HG03432 (cell line): ENCODE measurements around the gene BMP6.

Experiments used
- ATAC-seq: cut with Tn5 transposase; IDR thresholded peaks from one replicate; pipeline ENCODE4 v1.9.1; 2021; ENCODE audit warnings: mild to moderate bottlenecking, moderate library complexity; ENCODE audit not compliant: unreplicated experiment

BMP6 gene

DNA sequence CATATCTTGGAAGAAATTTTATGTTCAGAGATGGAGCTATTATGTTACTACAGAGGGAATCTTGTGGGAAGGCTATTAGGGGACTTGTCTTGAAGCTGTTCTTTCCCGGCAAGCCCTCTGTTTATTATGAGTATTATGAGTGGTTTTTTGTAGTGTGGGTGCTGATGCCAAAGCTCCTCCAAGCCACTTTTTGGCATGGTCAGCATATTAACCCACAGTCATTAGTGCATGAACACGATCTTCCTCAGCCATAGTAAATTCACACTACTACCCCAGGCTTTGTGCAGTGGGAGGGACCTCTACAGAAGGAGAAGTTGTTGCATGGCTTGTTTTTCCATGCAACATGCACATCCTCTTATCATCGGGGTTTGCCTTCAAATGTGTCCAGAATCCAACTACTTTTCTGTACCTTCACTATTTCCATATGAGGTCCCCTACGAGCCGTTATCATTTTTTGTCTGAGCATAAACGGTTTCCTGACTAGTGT lies 6.5 kb upstream of the BMP6 start:
- no peak for ATAC-seq

DNA sequence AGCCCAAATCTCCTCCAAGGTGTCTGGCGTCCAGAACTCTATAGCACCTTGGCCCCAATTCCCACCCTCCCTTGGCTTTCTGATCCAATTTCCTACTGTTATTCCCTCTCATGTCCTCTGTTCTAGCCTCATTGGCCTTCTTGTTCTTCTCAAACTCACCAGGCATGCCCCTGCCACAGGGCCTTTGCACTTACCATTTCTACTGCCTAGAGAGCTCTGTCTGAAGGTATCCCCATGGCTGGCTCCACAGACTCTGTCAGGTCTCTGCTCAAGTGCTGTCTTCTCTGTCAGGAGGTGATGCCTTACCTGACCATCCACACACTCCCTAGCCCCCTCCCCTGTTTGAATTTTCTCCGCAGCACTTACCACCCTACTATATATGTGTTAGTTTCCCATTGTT lies 5.6 kb upstream of the BMP6 start:
- no peak for ATAC-seq

DNA sequence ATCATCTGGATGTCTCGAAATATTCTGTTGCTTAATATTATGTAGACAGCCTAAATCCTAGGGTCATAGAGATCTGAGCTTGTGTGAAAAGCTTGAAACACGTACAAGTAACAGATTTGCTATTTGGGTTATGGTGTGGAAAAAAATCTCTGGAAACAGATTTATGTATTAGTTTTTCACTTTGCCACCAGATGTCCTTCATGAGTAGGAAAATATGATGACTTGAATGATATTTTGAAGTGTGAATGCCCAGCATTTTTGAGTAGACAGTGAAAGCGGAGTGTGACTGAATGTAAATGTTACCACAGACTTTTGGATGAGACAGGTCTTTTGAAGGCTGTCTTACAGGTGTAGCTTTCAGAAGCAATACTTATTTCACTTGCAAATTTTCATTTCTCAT lies 4.2 kb upstream of the BMP6 start:
- ATAC-seq: no peak

DNA sequence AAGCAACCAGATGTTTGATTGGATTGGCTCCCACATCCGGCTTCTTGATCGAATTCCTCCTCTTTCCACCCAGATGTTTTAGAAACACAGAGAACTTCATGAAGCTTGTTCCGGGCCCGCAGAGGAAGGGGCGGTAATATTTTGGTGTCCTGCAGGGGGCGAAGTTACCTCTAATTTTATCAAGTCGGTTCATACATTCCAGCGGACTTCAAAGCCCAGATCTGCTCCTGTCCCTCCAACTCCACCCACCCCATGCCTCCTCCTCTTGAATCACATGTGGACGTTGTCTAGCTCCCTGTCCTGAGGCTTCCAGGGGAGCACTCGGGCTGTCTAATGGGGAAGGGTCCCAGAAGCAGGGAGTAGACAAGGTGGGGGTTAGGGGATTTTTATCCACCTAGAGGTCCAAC lies 2.9 kb upstream of the BMP6 start:
- ATAC-seq: no peak

DNA sequence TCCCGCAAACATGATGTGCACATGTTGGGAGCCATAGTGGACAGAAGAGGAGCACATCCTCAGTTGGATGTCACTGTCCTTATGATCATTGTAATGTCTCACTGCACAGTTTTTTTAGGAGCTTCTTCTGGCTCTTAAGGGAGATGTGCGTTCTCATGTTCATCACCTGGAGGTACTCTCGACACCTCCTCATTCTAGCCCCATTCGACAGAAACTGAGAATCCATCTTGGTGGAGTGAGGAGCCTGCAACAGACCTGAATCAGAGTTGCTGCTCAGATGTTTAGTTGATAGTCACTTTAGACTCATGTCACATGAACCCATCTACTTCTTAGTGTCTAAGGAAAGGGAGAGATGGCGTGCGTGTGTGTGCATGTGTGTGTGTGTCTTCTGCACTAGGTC lies 2.3 kb upstream of the BMP6 start:
- ATAC-seq: no peak

DNA sequence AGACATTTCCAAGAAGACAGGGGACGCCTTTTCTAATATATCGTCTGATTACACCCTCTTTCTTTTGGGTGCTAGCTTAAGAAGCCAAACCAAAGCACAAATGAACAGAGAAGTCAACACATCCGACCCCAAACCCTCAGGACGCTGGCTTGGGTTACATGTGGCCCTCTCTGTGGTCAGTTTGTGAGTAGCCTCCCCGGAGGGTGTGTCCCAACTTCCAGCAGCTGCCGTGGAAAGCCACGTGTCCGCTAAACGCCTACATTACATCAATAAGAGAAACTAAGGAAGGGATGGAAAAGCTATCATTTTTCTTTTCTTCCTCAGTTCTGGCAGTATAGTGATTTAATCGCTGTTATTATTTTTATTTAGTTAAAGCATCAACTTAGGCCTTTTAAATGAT lies 487 bp upstream of the BMP6 start:
- no peak for ATAC-seq

DNA sequence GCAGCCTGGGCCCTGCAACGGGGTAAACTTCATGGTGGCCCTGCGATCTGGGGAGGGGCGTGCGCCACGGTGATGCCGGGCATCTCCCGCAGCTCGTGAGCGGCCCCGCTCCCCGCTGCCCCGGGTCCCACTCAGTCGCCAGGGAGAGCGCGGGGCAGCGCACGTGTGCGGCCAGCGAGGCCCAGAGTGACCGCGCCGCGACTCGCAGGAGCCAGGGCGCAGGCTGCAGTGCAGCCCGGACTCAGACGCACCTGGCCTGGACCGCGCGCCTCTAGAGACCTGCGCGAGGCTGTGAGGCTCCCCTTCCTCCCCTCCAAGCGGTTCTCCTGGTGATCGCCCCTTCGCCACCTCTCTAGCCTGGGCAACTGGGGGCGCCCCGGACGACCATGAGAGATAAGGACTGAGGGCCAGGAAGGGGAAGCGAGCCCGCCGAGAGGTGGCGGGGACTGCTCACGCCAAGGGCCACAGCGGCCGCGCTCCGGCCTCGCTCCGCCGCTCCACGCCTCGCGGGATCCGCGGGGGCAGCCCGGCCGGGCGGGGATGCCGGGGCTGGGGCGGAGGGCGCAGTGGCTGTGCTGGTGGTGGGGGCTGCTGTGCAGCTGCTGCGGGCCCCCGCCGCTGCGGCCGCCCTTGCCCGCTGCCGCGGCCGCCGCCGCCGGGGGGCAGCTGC lies 652 bp downstream of the BMP6 start:
- ATAC-seq: peak; percentile 27

DNA sequence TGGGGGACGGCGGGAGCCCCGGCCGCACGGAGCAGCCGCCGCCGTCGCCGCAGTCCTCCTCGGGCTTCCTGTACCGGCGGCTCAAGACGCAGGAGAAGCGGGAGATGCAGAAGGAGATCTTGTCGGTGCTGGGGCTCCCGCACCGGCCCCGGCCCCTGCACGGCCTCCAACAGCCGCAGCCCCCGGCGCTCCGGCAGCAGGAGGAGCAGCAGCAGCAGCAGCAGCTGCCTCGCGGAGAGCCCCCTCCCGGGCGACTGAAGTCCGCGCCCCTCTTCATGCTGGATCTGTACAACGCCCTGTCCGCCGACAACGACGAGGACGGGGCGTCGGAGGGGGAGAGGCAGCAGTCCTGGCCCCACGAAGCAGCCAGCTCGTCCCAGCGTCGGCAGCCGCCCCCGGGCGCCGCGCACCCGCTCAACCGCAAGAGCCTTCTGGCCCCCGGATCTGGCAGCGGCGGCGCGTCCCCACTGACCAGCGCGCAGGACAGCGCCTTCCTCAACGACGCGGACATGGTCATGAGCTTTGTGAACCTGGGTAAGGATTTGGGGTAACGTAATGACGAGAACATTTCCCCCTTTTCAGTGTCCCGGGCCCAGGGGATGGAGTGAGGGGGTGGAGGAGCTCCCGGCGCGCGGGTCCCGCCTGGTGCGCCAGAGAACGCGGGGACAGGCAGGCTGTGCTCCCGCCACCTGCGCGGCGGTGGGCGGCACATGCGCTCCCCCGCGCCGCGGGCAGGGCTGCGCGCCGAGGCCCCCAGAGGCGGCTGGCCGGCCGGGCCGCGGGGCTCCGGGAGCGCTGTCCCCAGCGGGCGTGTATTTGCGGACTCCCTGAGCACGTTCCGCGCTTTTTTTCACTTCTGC lies 1.4 kb downstream of the BMP6 start:
- no peak for ATAC-seq

DNA sequence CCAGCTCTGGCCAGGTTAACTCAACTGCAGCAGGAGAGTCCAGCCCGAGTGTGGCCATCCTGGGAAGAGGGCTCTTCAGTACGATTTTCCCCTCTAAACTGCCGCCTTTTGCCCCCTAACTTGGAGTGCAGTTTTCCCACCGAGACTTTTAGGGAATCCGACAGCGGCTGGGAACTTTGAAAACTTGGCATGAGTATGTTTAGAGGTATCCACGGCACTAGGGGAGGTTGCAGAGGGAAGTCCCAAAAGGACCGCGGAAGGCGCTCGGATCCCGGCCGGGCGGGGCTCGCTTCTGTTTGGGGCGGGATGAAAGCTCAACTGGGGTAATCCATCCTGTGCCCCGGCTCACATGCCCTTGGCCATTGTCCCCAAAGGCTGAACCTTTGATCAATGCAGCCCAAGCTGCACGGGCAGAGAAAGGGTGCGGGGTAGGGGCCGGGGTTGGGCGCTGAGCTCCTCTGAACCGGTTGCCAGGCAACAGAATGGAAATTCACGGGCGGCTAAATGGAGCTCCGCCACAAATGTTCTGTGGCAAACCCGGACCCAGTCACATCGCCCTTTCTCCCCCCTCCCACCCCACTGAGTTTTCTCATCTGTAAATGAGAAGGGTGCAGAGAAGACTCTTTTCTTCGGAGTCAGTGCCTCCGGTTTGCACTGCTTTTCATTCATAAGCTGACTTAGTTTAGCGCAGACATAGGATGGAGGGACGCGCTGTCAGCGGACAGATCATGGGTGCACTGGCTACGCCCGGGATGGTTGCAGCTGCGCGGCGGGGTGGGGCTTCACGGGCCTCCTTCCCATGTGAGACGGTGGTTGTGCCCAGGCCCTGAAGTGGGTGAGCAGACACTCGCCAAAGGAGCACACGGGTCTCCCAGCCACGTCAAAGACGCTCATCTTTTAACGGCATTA lies 2.3 kb downstream of the BMP6 start:
- no peak for ATAC-seq

DNA sequence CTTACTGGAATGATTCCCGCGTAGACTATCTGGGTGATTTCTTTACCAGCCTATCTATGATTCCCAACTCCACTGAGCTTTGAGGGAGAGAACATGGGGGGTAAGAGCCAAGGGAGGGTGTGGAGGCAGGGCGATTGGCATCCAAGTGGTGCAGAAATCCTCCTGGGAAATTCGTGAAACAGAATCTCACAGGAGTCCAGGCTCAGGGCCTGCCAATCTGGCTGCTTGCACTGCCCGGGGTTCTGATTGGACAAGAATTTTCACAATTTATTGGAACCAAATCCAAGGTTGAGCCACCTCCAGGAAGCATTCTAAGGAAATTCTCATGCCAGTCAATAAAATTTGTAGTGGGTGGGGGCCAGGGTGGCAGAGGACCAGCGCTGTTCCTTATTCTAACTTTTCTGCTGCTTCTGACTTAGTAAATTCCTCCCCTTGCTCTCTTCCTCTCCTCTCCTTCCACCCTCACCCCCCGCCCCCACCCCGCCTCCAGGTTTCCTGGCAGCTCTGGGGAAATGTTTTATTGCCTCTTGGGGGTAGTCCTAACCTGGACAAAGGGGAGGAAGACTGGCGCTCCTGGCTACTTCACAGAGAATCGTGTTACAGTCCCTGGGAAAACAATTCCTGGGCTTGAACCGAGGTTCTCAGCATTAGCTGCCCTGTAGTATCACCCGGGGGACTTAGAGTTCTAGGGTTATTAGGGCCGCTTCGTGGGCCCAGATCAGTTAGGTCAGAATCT lies 3.1 kb downstream of the BMP6 start:
- no peak for ATAC-seq

DNA sequence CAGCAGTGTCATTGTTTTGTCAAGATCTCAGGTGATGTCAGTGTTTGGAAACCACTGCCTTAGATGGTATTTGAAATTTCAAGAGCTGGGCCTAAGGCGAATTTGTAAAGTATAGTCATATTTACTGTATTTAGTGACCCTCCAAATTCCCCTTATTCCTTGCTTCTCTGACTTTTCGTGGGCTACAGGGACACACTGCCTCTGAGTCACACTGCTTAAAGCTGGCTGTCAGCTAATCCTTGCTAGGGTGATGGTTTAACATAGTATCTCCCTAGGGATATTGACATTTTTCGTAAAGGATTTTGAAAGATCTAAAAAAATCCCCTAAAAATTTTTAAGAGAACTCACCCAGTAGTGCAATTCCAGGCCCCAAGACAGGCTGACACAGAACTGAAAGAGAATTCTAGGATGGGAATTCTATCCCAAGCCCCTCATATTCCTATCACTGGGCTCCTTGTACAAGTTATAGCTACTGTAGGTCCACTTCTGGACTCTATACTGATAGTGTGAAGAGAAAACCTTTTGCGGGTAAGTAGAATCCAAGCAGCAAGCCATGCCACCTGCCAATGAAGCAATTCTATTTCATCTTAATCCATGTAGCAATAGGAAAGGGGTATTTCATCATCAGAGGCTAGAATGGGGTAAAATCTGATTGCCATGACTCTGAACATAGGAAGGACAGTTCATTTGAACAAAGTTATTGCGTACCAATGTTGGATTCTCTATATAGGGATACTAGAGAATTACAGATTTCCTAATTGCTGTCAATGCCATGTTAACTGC lies 4.3 kb downstream of the BMP6 start:
- ATAC-seq: no peak

DNA sequence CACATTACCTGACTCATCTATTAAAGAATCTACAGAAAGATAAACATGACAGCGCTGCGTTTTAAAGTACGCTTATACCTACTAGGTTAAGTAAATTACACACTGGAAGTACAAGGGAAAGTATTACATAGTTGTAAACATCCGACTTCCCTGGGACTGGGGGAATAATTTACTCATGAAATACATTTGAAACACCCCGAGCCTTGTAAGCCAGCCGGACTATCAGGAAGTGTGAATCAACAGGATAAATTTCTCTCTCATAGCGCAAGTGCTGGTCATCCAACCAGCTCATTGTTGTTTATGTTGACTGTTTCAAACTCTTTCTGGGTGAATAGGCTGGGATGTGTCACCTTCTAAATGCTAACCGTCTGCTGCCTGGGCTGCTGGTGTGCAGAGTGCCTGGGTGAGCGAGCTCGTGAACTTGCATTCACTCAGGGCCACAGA lies 4.9 kb downstream of the BMP6 start:
- no peak for ATAC-seq

DNA sequence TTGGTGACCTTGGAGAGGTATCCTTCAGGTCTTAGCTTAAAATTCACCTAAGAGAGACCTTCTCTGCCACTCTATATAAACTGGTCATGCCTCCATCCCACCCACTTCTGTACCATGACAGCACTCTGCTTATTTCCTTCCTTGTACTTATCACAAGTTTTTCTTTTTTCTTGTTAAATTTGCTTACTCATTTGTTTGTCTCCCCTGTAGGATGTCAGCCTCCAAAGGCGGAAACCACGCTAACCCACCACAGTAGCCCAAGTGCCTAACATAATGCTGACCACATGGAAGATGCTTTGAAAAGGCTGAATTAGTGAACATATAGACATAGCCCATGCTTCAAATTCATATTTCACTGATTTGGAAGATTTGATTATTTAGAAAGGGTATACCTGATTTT lies 5.4 kb downstream of the BMP6 start:
- ATAC-seq: no peak

DNA sequence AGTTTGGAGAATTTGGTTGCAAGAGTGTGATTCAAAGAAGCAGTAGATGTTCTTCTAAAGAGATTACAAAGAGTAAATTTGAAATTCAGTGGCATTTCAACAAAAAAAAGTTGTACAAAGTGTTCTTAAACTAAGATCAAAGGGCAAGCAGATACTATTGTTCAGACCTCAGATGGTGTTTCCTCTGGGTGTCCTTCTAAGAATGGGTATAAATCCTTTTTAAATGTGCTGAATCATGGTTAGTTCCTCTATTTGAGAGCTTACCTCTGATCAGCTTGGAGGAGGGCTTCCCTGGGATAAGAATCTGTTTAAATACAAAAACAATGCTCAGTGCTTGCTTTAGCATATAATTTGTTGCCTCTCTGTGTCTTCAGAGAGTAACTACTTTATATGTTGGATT lies 6.3 kb downstream of the BMP6 start:
- no peak for ATAC-seq

DNA sequence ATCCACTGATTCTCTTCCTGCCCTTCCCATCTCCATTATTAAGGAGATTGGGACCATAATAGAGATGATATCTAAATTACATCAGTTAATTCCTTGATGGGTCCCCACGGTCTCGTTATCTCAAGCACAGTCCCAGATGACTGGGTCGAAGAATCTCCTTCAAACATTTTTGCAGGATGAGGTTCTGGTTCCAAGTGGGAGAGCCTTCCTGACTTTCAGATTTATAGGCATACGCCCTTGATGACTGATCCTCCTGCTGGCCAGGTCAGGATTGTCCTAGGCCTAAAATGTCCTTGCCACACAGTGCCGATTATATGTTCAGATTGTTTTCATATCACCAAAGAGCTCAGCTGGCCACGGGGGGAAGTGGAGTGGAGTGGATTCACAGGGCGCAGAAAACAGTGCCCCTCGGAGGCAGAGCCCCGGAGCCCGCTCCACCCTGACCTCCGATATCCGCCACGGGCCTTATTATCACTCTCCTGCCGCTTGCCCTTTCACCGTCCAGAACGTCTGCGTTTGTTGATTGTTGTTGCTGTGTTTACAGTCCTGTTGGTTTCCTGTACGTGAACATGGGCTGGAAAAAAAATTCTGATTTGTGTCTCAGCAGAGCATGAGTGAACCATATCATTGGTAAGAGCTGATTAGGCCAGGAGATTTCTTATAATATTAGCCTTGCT lies 8.9 kb downstream of the BMP6 start:
- no peak for ATAC-seq

DNA sequence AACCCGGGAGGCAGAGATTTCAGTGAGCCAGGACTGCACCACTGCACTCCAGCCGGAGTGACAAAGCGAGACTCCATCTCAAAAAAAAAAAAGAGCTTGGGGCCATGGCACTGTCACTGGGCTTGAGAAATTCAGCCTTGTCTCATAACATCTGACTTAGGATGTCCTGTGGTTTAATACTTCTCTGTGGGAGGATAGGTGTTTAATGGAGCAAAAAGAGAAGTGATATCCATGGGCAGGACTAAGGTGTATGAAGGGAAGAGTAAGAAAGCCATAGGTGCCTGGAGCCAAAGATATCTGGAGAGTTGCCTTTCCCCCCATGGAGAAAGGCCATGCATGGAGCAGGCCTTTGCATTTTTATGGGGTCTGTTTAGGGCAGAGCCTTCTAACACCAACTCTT lies 11.2 kb downstream of the BMP6 start:
- no peak for ATAC-seq

DNA sequence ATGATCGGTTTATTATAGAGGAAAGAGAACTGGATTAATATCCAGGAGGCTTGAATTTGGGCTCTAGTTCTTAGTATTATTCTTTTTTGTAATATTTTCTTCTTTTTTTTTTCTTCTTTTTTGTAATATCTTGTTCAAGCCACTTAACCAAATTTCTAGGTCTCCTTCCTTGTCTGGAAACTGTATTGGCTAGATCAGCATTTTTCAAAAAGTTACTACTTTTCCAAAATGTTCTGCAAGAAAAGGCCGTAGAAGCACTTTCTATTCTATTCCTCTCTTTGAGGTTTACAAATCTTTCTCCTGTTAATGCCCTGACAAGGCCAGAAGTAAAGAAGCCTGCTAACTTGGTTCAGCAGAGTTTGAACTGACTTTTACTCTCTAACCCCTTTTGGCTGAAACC lies 12.0 kb downstream of the BMP6 start:
- no peak for ATAC-seq

DNA sequence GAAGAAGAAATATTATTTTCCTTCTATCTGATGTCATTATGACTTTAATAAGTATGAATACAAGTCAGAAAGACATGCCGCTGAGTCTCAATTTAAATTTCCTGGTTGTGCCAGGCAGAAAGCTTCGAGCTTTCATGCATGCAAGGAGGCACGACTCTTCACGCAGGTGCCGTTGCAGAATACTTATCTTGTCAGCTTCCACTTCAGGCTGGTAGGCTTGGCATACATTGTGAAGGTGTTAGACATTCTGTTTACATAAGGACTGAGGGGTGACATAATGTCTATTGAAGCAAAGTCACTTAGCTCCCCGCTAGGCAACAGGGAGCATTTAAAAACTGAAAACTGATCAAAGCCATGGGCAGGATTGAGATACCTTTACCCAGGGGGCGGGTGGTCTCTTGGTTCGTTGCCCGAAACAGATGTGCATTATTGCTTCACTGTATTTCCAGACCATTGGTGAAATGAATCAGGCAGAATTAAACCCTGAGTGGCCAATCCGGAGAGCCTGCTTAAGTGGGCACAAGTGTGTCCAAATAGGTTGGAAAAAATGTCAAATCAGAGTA lies 16.4 kb downstream of the BMP6 start:
- ATAC-seq: no peak

DNA sequence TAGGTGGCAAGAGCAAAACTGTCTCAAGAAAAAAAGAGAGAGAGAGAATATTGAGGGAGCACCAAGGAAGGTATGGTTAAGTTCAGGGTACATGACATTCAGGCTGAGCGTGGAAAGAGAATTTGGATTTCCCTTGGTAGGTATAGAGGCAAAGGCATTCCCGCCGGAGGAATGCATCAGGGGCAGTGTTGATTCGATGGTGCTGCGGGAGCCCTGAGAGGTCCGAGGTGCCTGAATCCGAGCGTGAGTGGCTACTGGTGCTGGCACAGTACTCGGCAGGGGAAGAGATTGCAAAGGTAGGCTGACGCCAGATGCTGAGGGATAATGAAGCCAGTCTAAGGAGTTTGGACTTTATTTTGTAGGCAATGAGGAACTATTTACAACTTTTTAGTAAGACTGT lies 20.0 kb downstream of the BMP6 start:
- no peak for ATAC-seq
